HG03460 (cell line): ENCODE results near the gene RAB7A.
A peak's percentile ranks its signal among the peaks of the same experiment; 100 is the strongest.

Experiments used
- ATAC-seq: cut with Tn5 transposase; IDR thresholded peaks from one replicate; pipeline ENCODE4 v1.9.1; 2021; ENCODE audit not compliant: unreplicated experiment

Gene RAB7A

DNA sequence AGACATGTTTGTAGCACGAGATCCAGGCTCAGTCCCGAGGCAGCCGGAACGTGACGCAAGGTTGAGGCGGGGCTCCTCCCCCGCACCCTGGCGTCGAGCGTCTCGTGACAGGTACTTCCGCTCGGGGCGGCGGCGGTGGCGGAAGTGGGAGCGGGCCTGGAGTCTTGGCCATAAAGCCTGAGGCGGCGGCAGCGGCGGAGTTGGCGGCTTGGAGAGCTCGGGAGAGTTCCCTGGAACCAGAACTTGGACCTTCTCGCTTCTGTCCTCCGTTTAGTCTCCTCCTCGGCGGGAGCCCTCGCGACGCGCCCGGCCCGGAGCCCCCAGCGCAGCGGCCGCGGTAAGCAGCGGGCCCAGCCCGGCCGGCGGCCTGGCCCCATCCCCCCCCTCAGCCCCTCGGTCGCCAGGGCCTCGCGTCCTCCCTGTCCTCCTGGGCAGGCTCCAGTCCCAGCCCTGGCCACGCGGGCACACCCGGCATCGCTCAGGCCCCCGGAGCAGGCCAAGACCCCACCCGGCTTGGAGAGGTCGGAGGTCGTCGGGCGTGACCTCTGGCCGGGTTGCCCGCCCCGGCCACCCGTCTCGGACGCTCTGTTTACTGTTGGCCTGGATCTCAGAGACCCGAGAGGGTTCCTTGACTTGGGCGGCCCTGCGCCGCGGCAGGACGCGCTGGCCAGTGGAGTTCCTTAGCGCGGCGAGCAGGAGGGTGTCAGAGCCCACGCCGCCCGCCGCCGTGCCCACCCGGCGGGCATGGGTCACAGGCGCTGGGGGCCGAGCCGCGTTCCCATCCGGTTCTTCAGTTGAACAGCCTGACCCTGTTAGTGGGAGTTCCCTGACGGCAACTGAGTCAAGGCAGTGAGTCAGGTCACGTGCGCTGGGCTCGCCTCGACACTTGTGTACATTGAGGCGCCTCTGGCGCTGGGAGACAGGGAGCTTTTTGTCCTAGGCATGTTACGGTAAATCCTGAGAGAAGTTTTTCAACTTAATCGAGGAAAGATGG, at the start of gene RAB7A:
TSS of gene RAB7A (plus strand) at position 161 of the 994 bp plus-strand sequence. CDS start 69,185 bp downstream, outside the sequence.
- peak; percentile 96 for ATAC-seq

DNA sequence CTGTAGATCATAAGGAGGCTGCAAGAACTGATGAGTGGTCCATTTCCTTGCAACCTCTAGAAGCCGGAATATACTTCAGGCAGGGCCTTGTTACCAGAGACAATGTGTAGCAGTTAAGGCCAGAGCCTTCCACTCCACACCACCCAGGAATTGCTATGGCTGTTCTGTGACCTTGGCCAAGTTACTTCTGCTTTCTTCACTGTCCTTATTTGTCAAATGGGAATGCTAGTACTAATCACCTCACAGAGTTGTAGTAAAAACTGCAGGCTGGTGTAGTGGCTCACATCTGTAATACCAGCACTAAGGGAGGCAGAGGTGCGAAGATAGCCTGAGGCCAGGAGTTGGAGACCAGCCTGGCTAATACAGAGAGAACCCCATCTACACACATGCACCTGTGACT, 46.6 kb upstream of the RAB7A start:
- ATAC-seq = no peak

- peak; percentile 97 for ATAC-seq
Measured at GRCh38 chr3:128680603-128681368, 45.2 kb upstream of the RAB7A start.

DNA sequence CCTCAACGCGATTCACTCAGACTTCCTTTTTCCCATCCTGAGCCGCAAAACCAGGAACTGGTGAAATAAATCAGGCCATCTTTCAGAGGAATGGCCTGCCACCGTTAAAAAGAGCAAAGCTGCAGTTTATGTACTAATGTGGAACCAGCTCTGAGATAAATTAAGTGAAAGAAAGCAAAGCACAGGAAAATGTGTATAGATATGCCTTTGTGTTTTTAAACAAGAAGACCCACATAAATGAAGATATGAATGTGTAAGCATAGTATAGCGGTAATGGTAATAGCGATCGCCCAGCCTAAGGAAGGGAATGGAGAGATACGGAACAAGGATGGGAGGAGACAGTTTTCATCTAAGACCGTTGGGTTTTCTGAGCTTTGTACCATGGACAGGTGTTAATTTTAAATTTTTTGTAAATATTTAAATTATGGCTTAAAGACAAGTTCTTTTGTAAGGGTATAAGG, 44.6 kb upstream of the RAB7A start:
- ATAC-seq = no peak

DNA sequence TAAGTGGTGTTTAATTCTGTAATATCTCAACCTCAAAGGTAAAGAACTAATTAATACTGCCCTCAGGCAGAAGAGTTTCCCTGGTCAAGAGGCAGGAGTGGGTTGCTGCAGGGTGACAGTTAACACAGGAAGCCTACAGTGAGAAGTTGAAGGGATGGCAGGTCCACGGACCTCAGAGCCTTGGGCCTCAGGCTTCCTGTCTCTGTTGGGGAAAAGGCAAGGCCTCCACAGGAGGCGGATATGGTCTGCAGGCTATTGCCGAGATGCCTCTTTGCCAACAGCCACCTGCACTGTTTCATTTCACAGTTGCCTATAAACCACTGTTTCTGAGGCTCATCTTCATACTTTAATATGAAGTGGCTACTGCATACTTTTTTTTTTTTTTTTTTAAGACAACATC, 42.0 kb upstream of the RAB7A start:
- ATAC-seq = no peak

DNA sequence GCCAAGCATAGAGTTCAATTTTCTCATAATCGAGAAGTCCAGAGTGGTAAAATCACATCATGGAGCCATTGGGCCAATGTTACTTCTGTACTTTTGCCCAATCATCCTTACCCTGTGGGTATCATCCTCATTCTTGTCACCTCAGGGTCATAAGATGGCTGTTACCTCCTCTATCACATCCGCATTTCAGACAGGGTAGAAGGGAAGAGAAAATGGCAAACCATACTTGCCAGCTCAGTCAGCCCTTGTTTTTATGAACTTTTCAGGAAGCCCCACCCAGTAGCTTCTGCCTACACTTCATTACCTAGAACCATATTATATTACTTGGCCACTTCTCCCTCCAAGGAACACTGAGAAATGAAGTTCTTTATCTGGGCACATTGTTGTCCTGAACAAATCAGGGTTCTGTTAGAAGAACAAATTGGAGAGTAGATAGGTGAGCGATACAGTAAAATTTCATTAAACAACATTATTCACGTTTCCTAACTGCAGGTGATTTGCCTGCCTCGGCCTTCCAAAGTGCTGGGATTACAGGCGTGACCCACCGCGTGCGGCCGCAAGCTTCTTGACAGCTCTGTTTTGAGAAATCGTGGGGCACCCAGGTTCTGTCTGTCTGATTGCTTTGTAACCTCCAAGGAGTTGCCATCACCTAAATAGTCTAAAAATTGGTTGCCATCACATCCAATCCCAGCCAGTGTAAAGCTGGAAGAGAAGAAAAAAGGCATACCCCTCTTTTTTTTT, 40.8 kb upstream of the RAB7A start:
- ATAC-seq = no peak

- no peak for ATAC-seq
Measured at GRCh38 chr3:128686465-128686864, 39.5 kb upstream of the RAB7A start.

DNA sequence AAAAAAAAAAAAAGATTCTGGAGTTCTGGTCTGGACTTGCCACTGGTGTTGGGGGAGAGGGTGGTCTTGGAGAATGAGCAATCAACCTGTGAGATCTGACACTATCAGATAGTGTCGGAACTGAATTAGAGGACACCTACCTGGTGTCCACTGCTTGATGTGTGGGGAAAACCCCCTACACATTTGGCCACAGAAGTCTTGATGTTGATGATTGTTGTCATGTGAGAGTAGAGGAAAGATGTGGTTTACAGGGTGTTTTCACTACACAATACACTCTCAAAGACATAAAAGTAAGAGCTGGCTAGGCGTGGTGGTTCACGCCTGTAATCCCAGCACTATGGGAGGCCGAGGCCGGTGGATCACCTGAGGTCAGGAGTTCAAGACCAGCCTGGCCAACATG, 36.9 kb upstream of the RAB7A start:
- ATAC-seq = no peak

- ATAC-seq = no peak
Measured at GRCh38 chr3:128693696-128694095, 32.3 kb upstream of the RAB7A start.

- no peak for ATAC-seq
Measured at GRCh38 chr3:128697341-128697740, 28.6 kb upstream of the RAB7A start.

DNA sequence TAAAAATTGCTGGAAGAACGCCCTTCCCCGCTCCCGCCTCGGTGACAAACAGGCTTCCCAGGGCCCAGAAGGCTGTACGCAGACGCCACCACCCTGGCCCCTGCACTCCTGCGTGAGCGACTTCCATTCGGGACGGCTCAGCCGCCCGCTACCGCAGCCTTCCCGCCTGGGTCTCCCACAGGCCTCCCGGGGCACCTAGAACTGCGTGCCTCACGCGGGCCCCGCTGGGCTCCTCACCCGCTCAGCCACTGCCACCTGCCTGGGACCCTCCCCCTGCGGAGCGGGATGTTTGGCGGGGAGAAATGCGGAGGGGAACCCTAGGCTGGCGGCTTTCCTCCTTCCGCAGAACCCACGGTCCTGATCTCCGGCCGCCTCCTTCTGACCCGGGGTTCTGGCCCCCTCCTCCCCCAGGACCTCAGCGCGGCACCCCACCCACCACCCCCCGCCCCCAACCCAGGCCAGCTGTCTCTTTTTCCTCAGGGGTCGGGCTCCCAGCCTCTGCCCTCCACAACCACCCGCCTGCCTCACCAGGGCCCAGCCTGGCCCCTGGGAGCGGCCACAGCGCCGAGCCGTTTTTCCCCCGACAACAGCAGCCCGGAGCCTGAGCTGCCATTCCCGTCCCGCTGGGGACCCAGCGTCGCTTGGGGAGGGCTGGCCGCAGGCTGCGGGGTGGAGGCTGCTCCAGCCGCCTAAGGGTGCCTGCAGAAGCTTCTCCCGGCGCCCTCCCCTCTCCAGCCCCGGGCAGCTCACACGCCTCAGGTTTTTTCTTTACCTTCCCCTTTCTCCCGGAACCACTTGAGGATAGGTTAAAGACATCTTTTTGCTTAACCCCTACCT, 27.6 kb upstream of the RAB7A start:
- no peak for ATAC-seq

DNA sequence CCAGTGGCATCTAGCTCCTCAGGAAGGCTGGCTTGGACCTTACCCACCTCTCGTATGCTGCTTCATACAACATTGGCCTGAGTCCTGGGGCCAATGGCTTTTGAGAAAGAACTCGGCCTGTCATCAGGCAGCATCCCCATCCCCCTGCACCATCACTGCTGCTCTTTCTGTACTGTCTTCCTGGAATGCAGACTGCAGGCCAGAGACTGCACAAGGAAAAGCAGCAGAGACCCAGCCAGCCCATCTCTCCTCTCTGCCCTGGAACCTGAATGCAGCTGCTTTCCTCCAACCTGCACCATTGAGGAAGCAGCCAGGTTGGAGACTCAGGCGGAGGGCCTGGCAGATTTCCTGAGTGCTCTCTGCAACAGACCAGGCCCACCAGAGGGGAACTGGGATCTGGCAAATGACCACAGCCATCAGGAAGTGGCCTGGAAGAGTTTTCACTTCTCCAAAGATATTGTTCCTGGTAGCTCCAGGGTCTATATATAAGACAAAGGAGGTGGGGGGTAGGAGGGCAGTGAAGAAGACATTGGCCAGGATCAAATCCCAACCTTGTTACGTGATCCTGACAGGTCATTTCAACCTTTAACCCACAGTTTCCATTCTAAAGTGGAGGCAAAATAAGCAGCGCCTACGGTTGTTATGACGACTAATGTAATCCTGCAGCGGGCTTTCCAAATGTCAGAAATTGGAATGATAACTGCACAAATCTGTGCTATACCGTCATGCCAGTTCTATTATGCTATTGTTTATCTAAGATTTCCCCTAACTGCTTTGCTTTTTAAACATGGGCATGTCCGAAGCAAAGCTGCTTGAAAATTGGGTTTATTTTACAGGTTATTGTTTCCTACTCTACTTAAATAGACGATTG, 24.4 kb upstream of the RAB7A start:
- no peak for ATAC-seq

DNA sequence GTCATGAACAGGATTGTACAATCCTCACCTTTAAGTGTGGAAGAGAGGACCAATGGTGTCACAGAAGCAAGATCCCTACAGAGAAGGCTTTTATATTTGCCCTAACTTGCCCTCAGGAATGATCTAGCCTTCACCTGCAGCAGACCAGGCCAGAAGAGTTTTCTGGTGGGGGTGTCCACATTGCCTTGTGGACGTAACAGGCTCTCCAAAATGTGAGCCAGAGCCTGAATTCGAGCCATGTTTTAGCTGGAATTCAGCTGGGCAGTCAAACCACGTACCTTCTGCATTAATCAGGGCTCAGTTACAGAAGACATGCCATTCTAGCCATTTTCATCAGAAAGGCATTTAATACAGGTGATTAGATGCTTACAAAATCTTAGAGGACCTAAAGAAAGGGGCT, 23.6 kb upstream of the RAB7A start:
- ATAC-seq = no peak

- no peak for ATAC-seq
Measured at GRCh38 chr3:128703561-128703960, 22.4 kb upstream of the RAB7A start.

DNA sequence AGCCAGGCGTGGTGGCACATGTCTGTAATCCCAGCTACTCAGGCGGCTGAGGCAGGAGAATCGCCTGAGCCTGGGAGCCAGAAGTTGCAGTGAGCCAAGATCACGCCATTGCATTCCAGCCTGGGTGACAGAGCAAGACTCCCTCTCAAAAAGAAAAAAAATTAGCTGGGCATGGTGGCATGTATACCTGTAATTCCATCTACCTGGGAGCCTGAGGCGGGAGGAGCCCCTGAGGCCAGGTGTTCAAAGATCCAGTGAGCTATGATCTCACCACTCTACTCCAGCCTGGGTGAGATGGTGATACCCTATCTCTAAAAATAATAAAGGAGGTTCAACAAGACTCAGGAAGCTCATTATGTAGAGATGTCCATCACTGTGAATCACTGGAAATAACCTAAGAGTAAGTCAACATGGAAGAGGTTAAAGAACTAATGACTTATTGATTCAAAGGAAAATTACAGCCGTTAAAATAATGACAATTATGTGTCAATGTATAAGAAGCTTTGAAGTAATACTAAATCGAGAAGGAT, 19.8 kb upstream of the RAB7A start:
- no peak for ATAC-seq

- ATAC-seq = no peak
Measured at GRCh38 chr3:128707928-128708494, 18.0 kb upstream of the RAB7A start.

DNA sequence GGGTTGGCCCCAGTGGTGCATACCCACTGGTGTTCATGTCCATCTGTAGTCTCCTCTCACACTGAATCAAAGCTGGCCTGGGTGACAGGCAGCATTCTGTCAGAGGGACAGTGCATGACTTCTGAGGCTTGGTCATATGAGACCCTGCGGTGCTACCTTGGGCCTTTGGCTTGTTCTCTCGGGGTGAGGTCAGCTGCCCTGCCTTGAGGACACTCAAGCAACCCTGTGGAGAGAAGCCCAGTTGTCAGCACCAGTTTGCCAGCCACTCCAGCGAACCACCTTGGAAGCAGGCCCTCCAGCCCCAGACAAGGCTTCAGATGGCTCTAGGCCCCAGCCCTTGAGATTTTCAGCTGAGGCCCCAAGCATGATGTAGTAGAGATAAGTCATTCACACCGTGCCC, 16.9 kb upstream of the RAB7A start:
- ATAC-seq = no peak

GRCh38 chr3:128709506-128710210, 16.3 kb upstream of the RAB7A start:
- ATAC-seq = no peak
